AG04449 (cell line): ENCODE results near the gene NARF.

Experiments
- CTCF ChIA-PET: fragments of 350-600 bp; formaldehyde crosslinking; extraction: SDS; loops from one replicate; lab custom pipeline; 2021; ENCODE audit warnings: antibody characterized with exemption; lab: Yijun Ruan, JAX
- POLR2A ChIA-PET: fragments of 400-600, 350-600 bp; formaldehyde crosslinking; extraction: SDS; loops from one replicate; lab custom pipeline; 2020; ENCODE audit warnings: antibody characterized with exemption, inconsistent platforms; lab: Yijun Ruan, JAX
- DNase-seq: peaks from one replicate; pipeline ENCODE4 v3.0.0-alpha.2; 2010; ENCODE audit warnings: low read depth, low spot score
- H3K4me3 ChIP-seq: 2 replicates; pipeline ENCODE4 v1.5.1; 2011; ENCODE audit warnings: low read depth, mild to moderate bottlenecking, control low read depth, low read length
- CTCF ChIP-seq: IDR thresholded peaks from one replicate; pipeline ENCODE4 v1.5.1; 2011; ENCODE audit warnings: mild to moderate bottlenecking, moderate library complexity, low read length, control low read depth, inconsistent platforms; ENCODE audit not compliant: insufficient read depth; ENCODE audit errors: missing control alignments

NARF gene

GRCh38 chr17:82436601-82437324 lies 21.8 kb upstream of the NARF start:
- ChIA-PET POLR2A (no interaction called here), CTCF (no interaction called here)
- no peak for DNase-seq
- TF ChIP-seq CTCF = no peak
- no peak overlapping the region for H3K4me3 ChIP-seq

GRCh38 chr17:82437325-82437668 lies 21.2 kb upstream of the NARF start:
- POLR2A ChIA-PET = no interaction called here
- no peak for DNase-seq
- CTCF ChIA-PET = interaction anchor here (1.4 kb wide), 1 partner anchor 8 kb away, joined by 3 read pairs; no protein-coding TSS in a partner anchor
- H3K4me3 ChIP-seq = no peak overlapping the region
- no peak for TF ChIP-seq CTCF

GRCh38 chr17:82438401-82439193 lies 19.9 kb upstream of the NARF start:
- no peak for TF ChIP-seq CTCF
- no peak overlapping the region for H3K4me3 ChIP-seq
- DNase-seq = no peak
- ChIA-PET CTCF (interaction anchor here (1.4 to 1.6 kb wide), 2 partner anchors 9 to 13 kb away, joined by 3 to 5 read pairs; no protein-coding TSS in a partner anchor), POLR2A (no interaction called here)

GRCh38 chr17:82439194-82439828 lies 19.2 kb upstream of the NARF start:
- DNase-seq = no peak
- no peak overlapping the region for H3K4me3 ChIP-seq
- ChIA-PET CTCF (interaction anchor here (1.6 kb wide), 1 partner anchor 14 kb away, joined by 5 read pairs; no protein-coding TSS in a partner anchor), POLR2A (no interaction called here)
- no peak for TF ChIP-seq CTCF

- no peak overlapping the region for H3K4me3 ChIP-seq
- no peak for TF ChIP-seq CTCF
- ChIA-PET CTCF (interaction anchor here (1.6 kb wide), 1 partner anchor 15 kb away, joined by 5 read pairs; no protein-coding TSS in a partner anchor), POLR2A (no interaction called here)
- no peak for DNase-seq
Observed at GRCh38 chr17:82439829-82440365, 18.6 kb upstream of the NARF start.
